Activated T-cell treated with anti-CD3 and anti-CD28 coated beads for 1 hour (primary cell): Measurements from ENCODE around the gene SYCE1.

Source experiments
- DNase-seq: peaks from one replicate; pipeline ENCODE4 v3.0.0-alpha.2; 2020; ENCODE audit warnings: low read depth

Gene SYCE1

GRCh38 chr10:133511907-133512528 lies 53.4 kb downstream of the SYCE1 start:
- DNase-seq = no peak

DNA sequence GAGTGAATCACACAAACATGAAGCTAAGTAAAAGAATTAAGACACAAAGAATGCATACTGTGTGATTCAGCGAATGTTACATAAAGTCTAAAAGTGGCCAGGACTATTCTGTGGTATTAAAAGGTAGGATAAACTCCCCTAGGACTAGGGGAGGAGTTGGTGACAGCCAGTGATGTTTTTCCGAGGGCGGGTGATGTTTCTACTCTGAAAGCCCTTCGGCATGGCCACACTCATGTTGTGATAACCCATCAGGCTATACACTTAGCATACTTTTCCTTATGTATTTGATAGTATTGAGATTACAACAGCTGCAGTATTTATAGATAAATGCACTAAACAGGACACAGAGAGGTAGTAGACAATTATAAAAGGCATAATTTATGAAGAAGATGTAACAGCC lies 54.0 kb downstream of the SYCE1 start:
- no peak for DNase-seq

GRCh38 chr10:133509700-133510099 lies 55.7 kb downstream of the SYCE1 start:
- DNase-seq = no peak
